Epithelial cell of proximal tubule (primary cell): ENCODE measurements around the gene ING2. TPM values are rescaled to one million over a fixed set of nuclear protein-coding genes. Genes with fewer than 3 reads are reported as not detected.

Experiments used
- DNase-seq: peaks from one replicate; pipeline ENCODE4 v3.0.0-alpha.2; 2011; ENCODE audit warnings: low read depth
- H3K4me3 ChIP-seq: 2 replicates; pipeline ENCODE4 v1.5.1; 2011; ENCODE audit warnings: low read depth, mild to moderate bottlenecking, low read length
- total RNA-seq: library from RNA; depleted of rRNA; stranded (reverse); fragments of >200 nt; gene quantifications from 2 replicates; pipeline ENCODE4 v1.2.3, GENCODE V29; 2015
- TF ChIP-seq, protein P1 (sequence below): conservative IDR thresholded peaks from 2 replicates; pipeline ENCODE4 v1.5.1; 2012; ENCODE audit warnings: low read depth, mild to moderate bottlenecking, low read length

ING2 gene
- total RNA-seq, 1 donor from 2014 or later: 32.4 TPM

DNA sequence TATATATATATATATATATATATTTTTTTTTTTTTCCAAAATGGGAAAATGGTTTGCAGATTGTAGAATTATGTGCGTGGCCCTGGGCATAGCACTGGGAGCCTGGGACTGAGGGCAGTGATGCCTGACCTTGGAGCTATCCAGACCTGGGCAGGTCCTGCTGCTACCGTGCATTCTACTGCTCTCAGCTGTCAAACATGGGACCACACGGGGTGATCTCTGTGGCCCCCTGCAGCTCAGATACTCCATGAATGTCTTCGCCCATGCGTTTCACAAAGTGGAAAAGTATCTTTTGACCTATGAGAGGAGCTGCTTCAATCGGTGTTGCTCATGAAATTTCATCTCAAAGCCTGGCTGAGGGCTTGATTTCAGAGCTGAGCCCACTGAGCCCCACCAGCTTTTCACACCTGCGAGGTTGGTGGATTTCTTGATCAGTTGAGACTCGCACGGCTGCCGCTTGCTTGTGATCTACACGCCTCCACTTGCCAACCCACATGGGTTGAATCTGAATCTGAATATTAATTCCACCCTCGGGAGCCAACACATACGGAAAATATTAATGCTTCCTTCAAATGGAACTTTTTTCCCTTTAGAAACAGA, 35.7 kb downstream of the ING2 start:
- no peak for DNase-seq
- H3K4me3 ChIP-seq: no peak overlapping the region

DNA sequence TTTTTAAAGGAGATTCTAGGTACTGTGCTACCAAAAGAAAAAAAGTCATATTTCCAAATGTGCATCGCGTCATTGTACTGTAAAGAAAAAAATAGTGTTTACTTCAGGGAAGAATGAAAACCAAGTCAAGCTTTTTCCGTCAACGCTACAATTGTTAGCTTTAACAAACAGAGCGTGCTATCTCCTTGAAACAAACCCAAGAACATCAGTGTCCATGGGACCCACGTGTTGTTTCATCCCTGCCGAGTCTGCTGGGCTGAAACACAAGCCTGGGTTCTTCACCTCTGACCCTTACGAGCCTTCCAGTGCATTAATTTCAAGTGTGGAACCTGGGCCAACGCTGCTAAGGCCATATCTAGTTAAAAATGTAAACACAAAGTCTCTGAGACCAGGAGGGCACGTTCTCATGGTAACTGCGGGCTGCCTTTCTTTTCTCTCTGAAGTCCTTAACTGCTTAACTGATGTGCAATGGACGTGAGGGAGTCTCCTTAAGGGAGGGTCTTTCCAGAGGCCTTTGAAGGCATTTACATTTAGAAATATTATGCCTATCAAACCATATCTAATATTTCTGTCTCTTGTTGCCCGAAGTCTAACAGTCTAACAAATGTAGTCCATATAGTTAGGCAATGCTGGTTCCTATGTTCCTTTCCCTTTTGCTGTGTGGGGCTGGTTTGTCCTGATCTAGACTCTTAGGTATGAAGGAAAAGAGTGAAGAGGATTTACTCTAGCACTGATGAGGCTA, 36.3 kb downstream of the ING2 start:
- TF ChIP-seq, protein P1, sequence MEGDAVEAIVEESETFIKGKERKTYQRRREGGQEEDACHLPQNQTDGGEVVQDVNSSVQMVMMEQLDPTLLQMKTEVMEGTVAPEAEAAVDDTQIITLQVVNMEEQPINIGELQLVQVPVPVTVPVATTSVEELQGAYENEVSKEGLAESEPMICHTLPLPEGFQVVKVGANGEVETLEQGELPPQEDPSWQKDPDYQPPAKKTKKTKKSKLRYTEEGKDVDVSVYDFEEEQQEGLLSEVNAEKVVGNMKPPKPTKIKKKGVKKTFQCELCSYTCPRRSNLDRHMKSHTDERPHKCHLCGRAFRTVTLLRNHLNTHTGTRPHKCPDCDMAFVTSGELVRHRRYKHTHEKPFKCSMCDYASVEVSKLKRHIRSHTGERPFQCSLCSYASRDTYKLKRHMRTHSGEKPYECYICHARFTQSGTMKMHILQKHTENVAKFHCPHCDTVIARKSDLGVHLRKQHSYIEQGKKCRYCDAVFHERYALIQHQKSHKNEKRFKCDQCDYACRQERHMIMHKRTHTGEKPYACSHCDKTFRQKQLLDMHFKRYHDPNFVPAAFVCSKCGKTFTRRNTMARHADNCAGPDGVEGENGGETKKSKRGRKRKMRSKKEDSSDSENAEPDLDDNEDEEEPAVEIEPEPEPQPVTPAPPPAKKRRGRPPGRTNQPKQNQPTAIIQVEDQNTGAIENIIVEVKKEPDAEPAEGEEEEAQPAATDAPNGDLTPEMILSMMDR: no peak
- H3K4me3 ChIP-seq: no peak overlapping the region
- no peak for DNase-seq

More for the DNA sequence above, 35.7 kb downstream of the ING2 start:
- TF ChIP-seq, protein P1: no peak

DNA sequence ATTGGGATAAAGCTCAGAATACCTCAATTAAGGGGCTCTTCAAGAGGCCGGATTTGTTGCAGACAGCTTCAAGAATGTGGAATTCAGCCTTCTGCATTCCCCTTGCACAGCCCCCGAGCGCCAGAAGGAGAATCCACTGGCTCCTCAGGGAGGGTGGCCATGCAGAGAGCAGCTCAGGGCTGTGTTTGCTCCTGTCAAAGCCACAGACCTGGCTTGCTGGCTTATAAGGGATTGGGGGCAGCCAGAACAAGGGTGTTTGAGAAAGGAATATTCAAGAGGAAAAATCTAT, 36.8 kb downstream of the ING2 start:
- DNase-seq: no peak
- TF ChIP-seq, protein P1: no peak
- H3K4me3 ChIP-seq: no peak overlapping the region

DNA sequence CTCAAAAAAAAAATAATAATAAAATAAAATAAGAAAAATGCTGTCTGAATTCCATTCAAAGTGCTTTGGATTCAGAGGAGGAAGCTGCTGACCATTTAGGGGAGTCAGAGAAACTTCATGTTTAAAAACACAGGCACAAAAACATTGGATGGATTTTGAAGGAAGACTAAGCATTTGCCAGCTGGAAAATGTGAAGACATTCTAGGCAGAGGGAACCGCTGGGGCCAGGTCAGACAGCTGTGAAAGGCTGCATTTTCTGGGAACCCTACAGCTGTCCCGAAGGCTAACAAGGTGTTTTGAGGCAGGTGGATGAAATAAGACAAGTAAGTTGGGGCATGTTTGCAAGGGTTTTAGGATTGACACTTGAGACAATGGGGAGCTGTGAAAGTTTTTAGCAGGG, 38.6 kb downstream of the ING2 start:
- no peak for DNase-seq
- no peak overlapping the region for H3K4me3 ChIP-seq
- TF ChIP-seq, protein P1: no peak

DNA sequence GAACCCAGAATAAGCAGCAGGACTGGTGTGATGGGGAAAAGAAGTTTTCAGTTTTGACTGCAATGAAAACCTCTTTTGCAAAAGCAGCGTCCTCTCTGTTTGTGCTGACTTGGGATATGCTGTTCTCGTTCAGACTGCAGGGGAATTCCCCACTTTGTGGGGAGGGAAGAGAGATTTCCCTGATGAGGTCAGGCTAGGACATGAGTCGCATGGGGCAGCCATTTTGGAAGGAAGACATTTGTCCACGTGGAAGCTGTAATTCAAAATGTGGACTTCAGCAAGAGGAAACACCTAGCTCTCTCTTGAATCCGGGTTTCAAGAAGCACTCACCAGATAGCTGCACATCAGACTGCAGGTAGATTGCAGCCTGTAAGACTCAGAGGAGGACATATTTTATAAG, 39.3 kb downstream of the ING2 start:
- TF ChIP-seq, protein P1: no peak
- no peak for DNase-seq
- no peak overlapping the region for H3K4me3 ChIP-seq

DNA sequence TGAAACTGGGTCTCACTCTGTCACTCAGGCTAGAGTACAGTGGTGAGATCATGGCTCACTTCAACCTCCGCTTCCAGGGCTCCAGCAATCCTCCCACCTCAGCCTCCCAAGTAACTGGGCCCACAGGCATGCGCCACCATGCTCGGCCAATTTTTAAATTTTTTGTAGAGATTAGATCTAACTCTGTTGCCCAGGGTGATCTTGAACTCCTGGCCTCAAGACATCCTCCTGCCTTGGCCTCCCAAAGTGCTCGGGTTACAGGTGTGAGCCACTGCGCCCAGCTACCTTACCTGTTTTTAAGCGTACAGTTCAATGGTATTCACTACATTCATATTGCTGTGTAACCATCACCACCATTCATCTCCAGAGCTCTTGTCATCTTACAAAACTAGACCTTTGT, 41.5 kb downstream of the ING2 start:
- no peak for DNase-seq
- TF ChIP-seq, protein P1: no peak
- no peak overlapping the region for H3K4me3 ChIP-seq

DNA sequence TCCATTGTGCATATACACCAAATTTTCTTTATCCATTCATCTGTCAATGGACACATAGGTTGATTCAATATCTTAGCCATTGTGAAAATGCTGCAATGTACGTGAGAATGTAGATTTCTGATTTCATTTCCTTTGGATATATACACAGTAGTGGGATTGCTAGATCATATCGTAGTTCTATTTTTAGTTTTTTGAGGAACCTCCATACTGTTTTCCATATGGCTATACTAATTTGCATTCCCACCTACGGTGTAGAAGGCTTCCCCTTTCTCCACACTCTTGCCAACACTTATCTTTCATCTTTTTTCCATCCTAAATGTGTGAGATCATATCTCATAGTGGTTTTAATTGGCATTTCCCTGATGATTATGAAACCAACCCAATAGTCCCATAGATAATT, 43.4 kb downstream of the ING2 start:
- DNase-seq: no peak
- TF ChIP-seq, protein P1: no peak
- no peak overlapping the region for H3K4me3 ChIP-seq
